Smooth muscle cell (in vitro differentiated cells): ENCODE data around the gene ACLY. TPM values are rescaled to one million over a fixed set of nuclear protein-coding genes. Genes with fewer than 3 reads are reported as not detected.

Experiments
- DNase-seq: peaks from one replicate; lab custom pipeline; 2025; ENCODE audit not compliant: unreplicated experiment; lab: John Stamatoyannopoulos, UW
- H2AFZ ChIP-seq: fragments of 200-600 bp; sonication (generic); 2 replicates; pipeline ENCODE4 v1.6.0; 2016; ENCODE audit warnings: antibody characterized with exemption, low read depth, mild to moderate bottlenecking
- H3F3A ChIP-seq: fragments of 200-600 bp; sonication (generic); 2 replicates; pipeline ENCODE4 v1.6.0; 2017; ENCODE audit warnings: antibody characterized with exemption, low read depth
- H3K27ac ChIP-seq: fragments of 200-600 bp; sonication (generic); 2 replicates; pipeline ENCODE4 v1.5.1; 2016; ENCODE audit warnings: low read depth, mild to moderate bottlenecking
- H3K27me3 ChIP-seq: fragments of 200-600 bp; sonication (generic); 2 replicates; pipeline ENCODE4 v1.6.1; 2016; ENCODE audit warnings: low read depth, mild to moderate bottlenecking
- H3K36me3 ChIP-seq: fragments of 200-600 bp; sonication (generic); 2 replicates; pipeline ENCODE4 v1.5.1; 2016; ENCODE audit warnings: low read depth
- H3K4me1 ChIP-seq: fragments of 200-600 bp; sonication (generic); 2 replicates; pipeline ENCODE4 v1.5.1; 2016; ENCODE audit warnings: low read depth
- H3K4me2 ChIP-seq: fragments of 200-600 bp; sonication (generic); 2 replicates; pipeline ENCODE4 v1.6.0; 2016; ENCODE audit warnings: mild to moderate bottlenecking
- H3K4me3 ChIP-seq: fragments of 200-600 bp; sonication (generic); 2 replicates; pipeline ENCODE4 v1.5.1; 2016; ENCODE audit warnings: mild to moderate bottlenecking
- H3K79me2 ChIP-seq: fragments of 200-600 bp; sonication (generic); 2 replicates; pipeline ENCODE4 v1.6.0; 2016; ENCODE audit warnings: low read depth, mild to moderate bottlenecking
- H3K9ac ChIP-seq: fragments of 200-600 bp; sonication (generic); 2 replicates; pipeline ENCODE4 v1.6.0; 2016; ENCODE audit warnings: low read depth
- H3K9me3 ChIP-seq: fragments of 200-600 bp; sonication (generic); replicated peaks from 2 replicates; pipeline ENCODE4 v1.5.1; 2016; ENCODE audit warnings: low read depth
- H4K20me1 ChIP-seq: fragments of 200-600 bp; sonication (generic); 2 replicates; pipeline ENCODE4 v1.6.0; 2016; ENCODE audit warnings: low read depth
- CTCF ChIP-seq: fragments of 200-600 bp; sonication (generic); IDR thresholded peaks from 2 replicates; pipeline ENCODE4 v1.5.1; 2017; ENCODE audit warnings: borderline replicate concordance, mild to moderate bottlenecking, antibody characterized with exemption; ENCODE audit not compliant: insufficient read depth, poor library complexity, severe bottlenecking
- WGBS: methylation state at CpG from one replicate; pipeline ENCODE4 v1.1.7; 2016; ENCODE audit warnings: low lambda C conversion rate; 5-methylcytosine and 5-hydroxymethylcytosine counted together
- polyA plus RNA-seq: library from polyadenylated mRNA; unstranded; fragments of >200 nt; fragmentation: Nextera tagmentation; extraction: Ambion mirVana; gene quantifications from 2 replicates; pipeline ENCODE4 v1.2.1, GENCODE V29; 2016
- total RNA-seq: library from RNA; depleted of rRNA; stranded (reverse); fragments of >200 nt; gene quantifications from 2 replicates; pipeline ENCODE4 v1.2.3, GENCODE V29; 2014

Gene ACLY
- total and polyA plus RNA-seq, 2 experiments from 2014 or later: 172 to 188 TPM

- H3K4me1 ChIP-seq: no peaks in the 10 kb centered on the region
- H3K4me3 ChIP-seq: no peak overlapping the region
- no peak for DNase-seq
- no peaks in the 10 kb centered on the region for H3K27me3 ChIP-seq
- H3K9ac ChIP-seq: no peak overlapping the region
- no peaks in the 10 kb centered on the region for H3F3A ChIP-seq
- no peaks in the 10 kb centered on the region for H3K9me3 ChIP-seq
- no peaks in the 10 kb centered on the region for H3K36me3 ChIP-seq
- no peaks in the 10 kb centered on the region for H3K79me2 ChIP-seq
- no peak overlapping the region for H3K27ac ChIP-seq
- H2AFZ ChIP-seq: no peak overlapping the region
- 91% methylated on average over 6 of the region's 6 CpGs for WGBS
- TF ChIP-seq CTCF: no peak
- H3K4me2 ChIP-seq: no peak overlapping the region
- no peaks in the 10 kb centered on the region for H4K20me1 ChIP-seq
Measured at GRCh38 chr17:41939693-41940090, 20.9 kb upstream of the ACLY start.

GRCh38 chr17:41939044-41939692, 20.4 kb upstream of the ACLY start:
- H4K20me1 ChIP-seq: no peaks in the 10 kb centered on the region
- H3K36me3 ChIP-seq: no peaks in the 10 kb centered on the region
- H3K4me3 ChIP-seq: no peak overlapping the region
- no peaks in the 10 kb centered on the region for H3K79me2 ChIP-seq
- no peaks in the 10 kb centered on the region for H3K9me3 ChIP-seq
- H3K9ac ChIP-seq: no peak overlapping the region
- no peak overlapping the region for H3K4me2 ChIP-seq
- no peaks in the 10 kb centered on the region for H3K4me1 ChIP-seq
- TF ChIP-seq CTCF: no peak
- WGBS: 84% methylated on average over 4 of the region's 4 CpGs
- H2AFZ ChIP-seq: no peak overlapping the region
- no peaks in the 10 kb centered on the region for H3K27me3 ChIP-seq
- no peak for DNase-seq
- no peaks in the 10 kb centered on the region for H3F3A ChIP-seq
- no peak overlapping the region for H3K27ac ChIP-seq

- no peak overlapping the region for H3K27ac ChIP-seq
- DNase-seq: no peak
- H3K36me3 ChIP-seq: no peaks in the 10 kb centered on the region
- 89% methylated on average over 19 of the region's 19 CpGs for WGBS
- no peaks in the 10 kb centered on the region for H3K4me1 ChIP-seq
- no peak overlapping the region for H2AFZ ChIP-seq
- TF ChIP-seq CTCF: no peak
- H3K9ac ChIP-seq: no peak overlapping the region
- no peak overlapping the region for H3K4me2 ChIP-seq
- no peak overlapping the region for H3K4me3 ChIP-seq
- H4K20me1 ChIP-seq: no peaks in the 10 kb centered on the region
- no peaks in the 10 kb centered on the region for H3F3A ChIP-seq
- H3K27me3 ChIP-seq: no peaks in the 10 kb centered on the region
- H3K9me3 ChIP-seq: no peaks in the 10 kb centered on the region
- no peaks in the 10 kb centered on the region for H3K79me2 ChIP-seq
Measured at GRCh38 chr17:41937970-41938954, 19.5 kb upstream of the ACLY start.
